Epidermal melanocyte (primary cell): ENCODE measurements around the gene LRRC70.
"Not testable (repeated sequence)": the region's sequence is repeated elsewhere in the genome, so short reads cannot be mapped to it uniquely, and the experiment has no call there.

Experiments
- DNase-seq: peaks from one replicate; pipeline ENCODE4 v3.0.0; 2011; ENCODE audit warnings: low spot score; ENCODE audit not compliant: insufficient read length

Gene LRRC70, protein sequence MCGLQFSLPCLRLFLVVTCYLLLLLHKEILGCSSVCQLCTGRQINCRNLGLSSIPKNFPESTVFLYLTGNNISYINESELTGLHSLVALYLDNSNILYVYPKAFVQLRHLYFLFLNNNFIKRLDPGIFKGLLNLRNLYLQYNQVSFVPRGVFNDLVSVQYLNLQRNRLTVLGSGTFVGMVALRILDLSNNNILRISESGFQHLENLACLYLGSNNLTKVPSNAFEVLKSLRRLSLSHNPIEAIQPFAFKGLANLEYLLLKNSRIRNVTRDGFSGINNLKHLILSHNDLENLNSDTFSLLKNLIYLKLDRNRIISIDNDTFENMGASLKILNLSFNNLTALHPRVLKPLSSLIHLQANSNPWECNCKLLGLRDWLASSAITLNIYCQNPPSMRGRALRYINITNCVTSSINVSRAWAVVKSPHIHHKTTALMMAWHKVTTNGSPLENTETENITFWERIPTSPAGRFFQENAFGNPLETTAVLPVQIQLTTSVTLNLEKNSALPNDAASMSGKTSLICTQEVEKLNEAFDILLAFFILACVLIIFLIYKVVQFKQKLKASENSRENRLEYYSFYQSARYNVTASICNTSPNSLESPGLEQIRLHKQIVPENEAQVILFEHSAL

DNA sequence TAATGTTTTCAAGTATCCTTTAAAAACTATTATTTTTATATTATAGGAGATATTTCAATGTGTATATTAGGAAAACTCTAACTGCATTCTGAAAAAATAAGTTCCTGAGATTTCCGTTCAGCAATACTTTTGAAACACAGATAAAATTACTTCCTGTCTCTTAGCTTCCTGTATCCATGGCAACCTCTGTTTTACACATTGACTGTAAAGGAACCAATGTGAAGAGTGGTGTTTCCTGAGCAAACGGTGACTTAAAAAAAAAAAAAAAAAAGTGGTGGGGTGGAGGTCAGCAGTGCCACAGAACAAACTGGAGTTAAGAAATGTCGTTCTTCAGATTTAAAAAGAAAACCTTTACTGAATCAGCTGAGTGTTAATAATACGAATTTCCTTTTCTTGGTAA is at the start of gene LRRC70:
LRRC70 (plus strand) TSS at position 280 of the 400 bp plus-strand sequence. CDS start 620 bp downstream, outside the sequence.
- DNase-seq = no peak

DNA sequence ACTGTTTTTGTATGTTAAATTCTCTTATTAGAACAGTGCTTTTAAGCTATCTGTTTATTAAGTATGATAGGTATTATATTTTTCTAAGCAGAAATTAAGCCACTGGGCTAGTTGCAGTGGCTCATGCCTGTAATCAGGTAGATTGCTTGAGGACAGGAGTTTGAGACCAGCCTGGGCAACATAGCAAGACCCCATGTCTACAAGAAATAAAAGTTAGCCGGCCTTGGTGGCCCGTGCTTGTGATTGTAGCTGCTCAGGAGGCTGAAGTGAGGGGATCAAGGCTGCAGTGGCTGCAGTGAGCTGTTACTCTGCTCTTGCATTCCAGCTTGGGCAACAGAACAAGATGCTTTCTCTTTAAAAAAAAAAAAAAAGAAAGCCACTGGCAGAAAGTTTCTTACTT is 45.0 kb upstream of the LRRC70 start:
- DNase-seq = no peak

DNA sequence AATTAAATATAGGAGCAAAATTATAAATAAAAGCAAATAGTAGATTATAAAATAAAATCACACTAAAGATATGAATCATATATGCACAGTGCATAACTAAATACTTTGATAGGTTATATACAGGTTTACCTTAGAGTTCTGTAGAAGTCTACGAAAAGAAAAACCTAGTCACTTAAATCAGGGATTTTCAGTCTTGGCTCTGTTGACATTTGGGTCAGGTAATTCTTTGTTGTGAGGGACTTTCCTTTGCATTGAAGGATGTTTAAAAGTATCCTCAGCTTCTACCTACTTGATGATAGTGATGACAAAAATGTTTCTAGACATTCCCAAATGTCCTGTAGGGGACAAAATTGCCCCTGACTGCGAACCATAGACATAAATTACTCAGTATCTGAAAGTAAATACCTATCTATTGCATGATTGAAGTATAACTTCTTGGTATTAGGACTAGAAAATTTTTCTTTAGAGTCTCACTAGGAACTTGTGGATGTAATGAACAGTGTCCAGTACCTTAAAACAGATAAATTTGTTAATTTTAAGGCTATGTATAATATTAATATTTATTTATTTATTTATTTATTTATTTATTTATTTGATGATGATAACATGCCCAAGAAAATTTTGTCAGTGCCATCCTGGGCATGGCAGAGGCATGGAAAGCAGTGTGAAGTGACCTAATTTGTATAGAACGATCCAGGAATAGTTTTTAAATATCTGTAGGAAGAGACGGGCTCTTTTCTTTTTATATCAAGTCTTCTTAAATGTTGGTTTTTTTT is 44.0 kb upstream of the LRRC70 start:
- no peak for DNase-seq

DNA sequence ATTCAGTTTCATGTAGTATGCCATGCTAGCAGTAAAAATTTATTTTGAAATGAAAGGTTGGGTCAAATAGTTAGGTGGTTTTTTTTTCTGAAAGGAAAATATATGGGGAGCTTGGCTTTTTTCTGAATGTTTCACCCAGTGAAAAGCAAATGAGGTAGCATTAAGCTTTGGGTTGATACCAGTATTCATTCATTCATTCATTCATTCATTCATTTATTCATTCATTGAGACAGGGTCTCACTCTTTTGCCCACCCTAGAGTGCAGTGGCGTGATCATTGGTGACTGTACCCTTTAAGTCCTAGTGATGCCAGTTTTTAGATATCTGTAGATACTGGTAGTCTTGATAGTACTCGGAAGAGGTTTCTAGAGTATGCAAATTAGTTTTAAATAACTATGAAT is 42.4 kb upstream of the LRRC70 start:
- no peak for DNase-seq

DNA sequence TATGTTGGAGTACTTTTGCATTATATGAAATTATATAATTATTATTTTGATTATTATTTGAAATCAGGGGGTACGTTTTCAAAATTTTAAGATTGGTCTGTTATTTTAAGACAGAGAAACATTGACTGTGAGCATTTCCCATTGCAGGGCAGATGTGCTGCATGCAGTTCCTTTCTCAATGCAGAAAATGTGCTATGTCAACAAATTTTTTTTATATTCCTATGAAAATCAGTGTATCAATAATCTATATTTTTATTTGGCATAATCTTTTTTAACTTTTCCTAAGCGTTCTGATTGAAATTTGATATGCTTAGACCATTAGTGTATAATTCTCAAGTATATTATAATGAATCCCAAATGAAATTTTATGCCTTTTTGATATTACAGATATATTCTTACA is 41.8 kb upstream of the LRRC70 start:
- no peak for DNase-seq

DNA sequence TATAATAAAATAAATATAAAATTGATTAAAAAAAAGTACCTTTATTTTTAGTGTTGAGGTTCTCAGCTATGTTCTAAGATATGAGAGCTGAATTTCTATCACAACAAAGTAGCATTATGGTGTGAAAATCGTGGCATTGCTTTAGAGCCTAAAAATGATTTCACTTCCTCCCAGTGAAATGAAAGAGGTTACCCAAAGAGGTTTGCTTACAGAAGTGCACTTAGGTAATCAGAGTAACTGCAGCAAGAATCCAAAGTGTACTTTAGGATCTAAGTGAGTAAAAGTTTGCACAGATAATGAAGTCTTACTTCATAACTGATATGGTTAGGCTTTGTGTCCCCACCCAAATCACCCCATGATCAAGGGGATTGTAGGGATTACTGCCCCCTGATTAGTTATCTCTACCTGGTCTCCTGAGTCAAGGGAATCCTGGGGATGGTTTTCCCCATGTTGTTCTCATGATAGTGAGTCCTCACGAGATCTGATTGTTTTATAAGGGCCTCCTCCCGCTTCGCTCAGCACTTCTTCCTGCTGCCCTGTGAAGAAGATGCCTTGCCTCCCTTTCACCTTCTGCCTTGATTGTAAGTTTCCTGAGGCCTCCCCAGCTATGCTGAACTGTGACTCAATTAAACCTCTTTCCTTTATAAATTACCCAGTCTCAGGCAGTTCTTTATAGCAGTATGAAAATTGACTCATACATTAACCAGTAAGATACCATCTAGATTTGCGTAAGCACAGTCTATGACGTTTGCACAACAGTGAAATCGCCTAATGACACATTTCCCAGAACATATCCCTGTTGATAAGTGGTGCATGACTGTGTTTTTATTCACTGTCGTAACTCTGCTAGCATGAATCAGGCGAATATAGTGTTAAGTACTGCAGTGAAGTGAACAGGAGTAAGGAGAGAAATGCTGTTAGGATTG is 40.3 kb upstream of the LRRC70 start:
- no peak for DNase-seq

DNA sequence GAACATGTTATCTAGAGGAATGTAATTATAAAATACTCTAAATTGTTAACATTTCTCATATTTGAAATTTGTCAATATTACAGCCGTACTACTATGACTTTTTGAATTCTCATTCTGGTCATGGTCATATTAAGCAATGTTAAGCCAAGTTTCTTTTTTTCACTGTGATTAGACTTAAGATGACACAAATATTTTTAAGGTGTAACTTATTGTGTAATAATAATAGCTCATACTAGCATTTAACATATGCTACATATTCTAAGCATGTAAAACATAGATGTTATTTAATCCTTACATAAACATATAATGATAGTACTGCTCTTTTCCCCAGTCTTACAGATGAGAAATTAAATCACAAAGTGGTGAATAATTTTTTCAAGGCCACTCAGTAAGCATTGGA is 35.9 kb upstream of the LRRC70 start:
- DNase-seq = no peak

DNA sequence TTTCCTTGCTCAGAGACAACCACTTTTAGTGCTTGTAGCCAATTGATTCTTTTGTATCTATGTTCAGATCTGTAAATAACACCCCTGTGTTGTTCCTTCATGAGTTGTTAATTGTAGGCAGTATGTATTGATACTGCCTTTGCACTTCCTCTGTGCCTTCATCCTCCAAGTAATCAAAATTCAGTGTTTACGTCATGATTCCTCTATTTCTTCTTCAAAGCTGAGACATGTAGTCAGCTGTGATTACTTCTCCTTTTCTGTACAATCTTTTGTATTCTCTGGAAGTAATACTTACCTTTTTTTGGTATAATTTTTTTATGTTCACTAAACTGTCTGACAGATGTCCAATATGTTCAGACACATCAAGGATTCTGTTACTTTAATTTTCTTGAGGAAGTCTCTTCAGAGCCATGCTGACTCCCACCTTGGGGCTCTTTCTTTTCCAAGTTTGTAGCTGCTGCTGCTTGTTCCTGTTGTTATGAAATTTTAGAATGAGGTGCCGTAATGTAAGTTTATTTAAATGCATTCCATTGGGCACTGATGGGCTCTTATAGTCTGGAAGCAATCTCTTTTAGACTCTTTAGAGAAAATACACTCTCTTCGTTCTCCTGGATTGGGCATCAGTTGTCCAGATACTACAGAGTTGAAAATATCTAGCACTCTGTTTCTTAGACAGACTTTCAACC is 30.5 kb upstream of the LRRC70 start:
- no peak for DNase-seq

DNA sequence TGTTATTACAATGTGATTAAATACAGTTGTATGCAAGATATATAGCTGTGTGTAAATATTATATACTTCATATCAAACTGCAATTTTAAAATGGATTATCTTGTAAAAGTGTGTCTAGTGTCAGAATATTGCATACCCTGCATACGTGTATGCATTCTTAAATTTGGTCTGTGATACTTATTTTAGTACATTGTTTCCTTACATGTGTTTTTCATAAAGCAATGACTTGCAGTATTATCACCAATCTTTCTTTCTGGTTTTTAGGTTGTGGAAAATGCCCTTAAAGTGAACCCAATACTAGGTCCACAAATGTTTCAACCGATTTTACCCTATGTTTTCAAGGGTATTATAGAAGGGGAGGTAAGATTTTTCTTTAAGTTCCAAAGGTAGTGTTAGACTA is 28.5 kb upstream of the LRRC70 start:
- no peak for DNase-seq

DNA sequence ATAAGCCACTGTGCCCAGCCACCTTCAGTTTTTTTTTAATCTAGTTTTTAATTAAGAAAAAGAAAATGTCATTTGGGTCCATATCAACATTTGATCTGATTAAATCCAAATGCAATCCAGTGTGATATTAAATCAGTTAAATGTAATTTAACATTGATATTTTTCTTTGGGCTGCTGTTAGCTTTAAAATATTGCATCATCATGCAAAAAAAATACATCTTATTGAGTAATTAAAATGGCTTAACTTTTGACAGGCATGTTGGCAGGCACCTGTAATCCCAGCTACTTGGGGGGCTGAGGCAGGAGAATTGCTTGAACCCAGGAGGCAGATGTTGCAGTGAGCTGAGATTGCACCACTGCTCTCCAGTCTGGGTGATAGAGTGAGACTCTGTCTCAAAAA is 22.7 kb upstream of the LRRC70 start:
- no peak for DNase-seq

DNA sequence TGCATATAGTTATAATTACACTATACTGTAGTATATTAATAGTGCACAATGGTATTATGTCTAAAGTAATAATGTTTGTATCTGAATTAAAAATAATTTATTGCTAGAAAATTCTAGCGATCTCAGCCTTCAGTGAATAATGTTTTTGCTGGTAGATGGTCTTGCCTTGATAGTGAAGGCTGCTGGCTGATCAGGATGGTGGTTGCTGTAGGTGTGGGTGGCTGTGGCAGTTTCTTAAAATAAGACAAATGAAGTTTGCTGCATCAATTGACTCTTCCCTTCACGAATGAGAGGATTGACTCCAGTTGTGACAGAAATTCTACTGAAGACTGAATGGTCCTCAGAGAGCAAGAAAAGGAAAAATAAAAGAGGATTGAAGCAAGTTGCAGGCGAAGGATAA is 19.7 kb upstream of the LRRC70 start:
- DNase-seq = no peak

DNA sequence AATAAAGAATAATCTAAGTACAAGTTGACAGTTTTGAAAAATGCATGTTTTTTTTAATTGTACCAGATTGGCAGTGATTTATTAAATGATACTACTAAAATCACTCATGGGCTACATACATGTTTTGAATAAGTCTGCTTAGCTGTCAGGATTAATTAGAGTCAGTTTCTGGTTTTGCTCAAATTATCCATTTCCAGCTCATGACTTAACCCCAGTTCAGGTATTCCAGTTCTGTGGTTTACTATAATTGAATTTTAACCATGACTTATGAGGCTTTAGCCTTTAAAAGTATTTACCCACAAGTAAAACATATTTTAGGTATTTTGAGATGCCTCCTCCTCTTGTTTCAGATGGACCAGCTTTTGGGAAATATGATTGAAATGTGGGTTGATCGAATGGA is 17.8 kb upstream of the LRRC70 start:
- DNase-seq = no peak

DNA sequence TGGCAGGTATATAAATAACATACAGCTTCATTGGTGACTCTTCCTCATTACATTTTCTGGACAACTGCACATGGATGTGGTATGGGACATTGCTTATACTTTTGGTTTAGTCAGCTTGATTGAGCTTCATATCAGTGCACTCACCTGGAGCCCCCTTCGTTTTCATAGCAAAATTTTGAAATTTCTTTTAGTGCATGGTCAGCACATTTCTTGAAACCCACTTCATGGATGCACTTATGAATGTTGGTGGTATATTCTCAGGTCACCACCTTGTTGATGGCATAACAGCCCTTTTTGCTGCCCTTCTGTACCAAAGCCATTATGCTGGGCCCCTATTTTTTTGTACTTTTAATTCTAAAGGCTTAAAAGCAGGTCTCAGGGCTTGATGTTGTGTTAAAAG is 16.7 kb upstream of the LRRC70 start:
- DNase-seq = no peak

DNA sequence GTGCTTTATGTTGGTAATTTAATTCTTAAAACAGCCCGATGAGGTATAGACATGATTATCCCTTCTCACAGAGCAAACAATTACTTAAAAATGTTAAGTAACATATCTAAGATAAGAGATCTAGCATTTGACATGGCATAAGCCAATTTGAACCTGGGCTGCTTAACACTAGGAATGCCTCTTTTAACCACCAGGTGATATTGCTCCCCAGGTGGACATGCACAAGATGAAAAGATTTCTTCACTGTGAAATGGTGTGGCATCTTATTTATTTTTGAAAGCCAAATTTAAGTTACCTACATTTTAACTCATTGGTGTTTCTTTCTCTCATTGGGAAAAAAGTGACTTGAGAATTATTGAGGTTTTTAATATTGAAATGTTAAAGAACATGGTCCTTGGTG is 15.8 kb upstream of the LRRC70 start:
- DNase-seq = no peak

DNA sequence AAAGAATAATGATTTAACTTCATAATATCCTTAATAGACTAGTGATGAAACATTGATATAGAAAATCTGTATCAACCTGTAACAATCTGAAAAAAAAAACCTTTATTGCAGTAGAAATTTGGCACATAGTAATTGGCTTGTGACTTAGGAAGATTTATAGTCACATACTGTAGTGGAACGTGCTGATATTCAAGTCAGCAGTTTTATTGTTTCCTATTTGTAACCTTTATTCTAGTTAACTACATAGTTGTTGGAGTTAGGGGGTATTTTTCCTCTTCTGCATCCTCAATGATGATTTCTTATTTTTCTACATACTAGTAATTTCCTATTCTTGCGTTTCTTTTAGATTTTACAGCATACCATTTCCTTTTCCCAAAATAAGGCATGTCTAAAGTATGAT is 14.5 kb upstream of the LRRC70 start:
- DNase-seq = no peak

DNA sequence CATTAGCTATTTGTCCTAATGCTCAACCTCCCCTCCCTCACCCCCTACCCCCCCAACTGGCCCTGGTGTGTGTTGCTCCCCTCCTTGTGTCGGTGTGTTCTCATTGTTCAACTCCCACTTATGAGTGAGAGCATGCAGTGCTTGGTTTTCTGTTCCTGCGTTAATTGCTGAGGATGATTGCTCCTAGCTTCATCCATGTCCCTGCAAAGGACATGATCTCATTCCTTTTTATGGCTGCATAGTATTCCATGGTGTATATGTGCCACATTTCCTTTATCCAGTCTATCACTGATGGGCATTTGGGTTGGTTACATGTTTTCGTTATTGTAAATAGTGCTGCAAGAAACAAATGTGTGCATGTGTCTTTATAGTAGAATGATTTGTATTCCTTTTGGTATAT is 12.9 kb upstream of the LRRC70 start:
- not testable (repeated sequence) for DNase-seq

DNA sequence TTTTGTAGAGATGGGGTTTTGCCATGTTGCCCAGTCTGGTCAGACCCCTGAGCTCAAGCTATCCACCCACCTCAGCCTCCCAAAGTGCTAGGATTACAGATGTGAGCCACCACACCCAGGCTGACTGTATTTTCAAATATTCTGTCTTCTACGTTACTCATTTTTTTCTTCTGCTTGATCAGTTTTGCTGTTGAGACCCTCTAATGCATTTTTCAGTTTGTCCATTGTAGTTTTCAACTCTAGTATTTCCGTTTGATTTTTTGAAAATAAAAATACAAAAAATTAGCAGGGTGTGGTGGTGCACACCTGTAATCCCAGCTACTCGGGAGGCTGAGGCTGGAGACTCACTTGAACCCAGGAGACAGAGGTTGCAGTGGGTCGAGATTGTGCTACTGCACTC is 10.5 kb upstream of the LRRC70 start:
- DNase-seq = no peak

DNA sequence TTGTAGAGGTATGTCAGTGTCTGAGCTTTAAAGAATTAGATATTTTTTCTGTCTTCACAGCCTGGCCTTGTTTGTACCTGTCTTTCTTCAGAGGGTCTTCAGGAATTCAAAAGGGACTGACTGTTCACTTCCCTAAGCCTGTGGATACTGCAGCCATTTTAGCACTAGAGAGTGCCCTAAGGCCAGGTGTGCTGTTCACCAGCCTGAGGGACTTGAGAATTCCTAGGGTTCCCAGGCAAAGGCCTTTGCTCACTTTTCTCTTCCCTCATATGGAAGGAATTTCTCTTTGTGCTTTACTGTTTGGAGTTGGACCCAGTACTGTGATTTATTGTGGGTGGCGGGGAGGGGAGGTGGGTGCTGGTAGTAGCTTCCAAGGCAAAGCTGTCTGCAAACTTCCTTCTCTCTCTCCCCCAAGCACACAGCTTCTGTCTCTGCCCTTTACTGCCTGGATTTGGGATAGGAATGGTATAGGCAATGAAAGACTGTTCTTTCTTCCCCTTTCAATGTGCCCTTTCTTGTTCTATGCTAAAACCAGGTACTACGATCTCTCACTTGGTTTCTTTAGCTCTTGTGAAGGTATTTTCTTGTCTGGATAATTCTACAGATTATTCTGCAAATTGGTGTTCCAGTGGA is 9.7 kb upstream of the LRRC70 start:
- no peak for DNase-seq

DNA sequence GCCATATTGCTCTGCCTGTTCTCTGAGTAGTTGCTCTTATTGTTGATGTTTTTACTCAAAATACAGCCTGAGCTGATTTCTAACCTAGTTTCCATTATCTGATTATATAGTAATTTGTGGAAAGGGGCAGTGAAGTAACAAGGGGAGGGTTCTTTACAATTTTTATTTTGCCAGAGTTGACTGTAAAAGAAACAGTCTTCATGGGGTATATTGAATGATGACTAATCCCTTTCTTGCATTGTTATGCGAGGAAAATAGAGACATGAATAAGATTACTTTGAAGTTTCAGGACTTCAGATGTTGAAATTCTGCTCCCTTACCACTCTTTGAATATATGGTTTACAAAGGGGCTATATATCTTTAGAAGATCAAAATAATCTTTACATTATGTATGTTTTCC is 9.1 kb upstream of the LRRC70 start:
- DNase-seq = no peak

DNA sequence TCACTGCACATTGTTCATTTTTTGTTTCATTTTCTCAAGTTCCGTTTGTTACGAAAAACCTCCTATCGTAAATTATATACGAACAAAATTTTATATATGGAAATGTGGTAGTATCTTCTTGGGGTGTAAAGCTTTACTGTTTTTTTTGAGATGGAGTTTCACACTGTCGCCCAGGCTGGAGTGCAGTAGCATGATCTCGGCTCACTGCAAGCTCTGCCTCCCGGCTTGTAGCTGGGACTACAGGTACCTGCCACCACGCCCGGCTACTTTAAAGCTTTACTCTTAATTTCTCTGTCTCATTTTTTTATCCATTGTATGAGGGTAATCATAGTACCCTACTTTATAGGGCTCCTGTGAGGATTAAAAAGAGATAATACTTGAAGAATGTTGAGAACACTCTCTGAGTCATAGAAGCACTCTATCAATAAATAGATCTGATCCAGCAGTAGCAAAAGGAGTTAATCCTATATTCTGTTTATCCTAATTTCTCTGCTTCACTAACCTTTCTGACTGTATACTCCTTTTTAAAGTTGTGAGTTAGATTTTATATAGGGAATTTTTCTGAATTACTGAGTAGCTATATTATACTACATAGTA is 5.6 kb upstream of the LRRC70 start:
- no peak for DNase-seq
